Hepatocyte (in vitro differentiated cells): ENCODE measurements around the gene CDK14.

Experiments used
- CTCF ChIP-seq: fragments of 200-600 bp; sonication (generic); IDR thresholded peaks from 2 replicates; pipeline ENCODE4 v1.5.1; 2016; ENCODE audit warnings: antibody characterized with exemption, mild to moderate bottlenecking; ENCODE audit not compliant: poor library complexity
- EZH2 ChIP-seq: fragments of 200-600 bp; sonication (generic); IDR thresholded peaks from 2 replicates; pipeline ENCODE4 v1.6.1; 2016; ENCODE audit warnings: antibody characterized with exemption, mild to moderate bottlenecking, borderline replicate concordance
- EZH2phosphoT487 ChIP-seq: fragments of 200-600 bp; sonication (generic); IDR thresholded peaks from one replicate; pipeline ENCODE4 v1.6.1; 2018; ENCODE audit warnings: antibody characterized with exemption, mild to moderate bottlenecking, low read depth, moderate library complexity; ENCODE audit not compliant: unreplicated experiment, severe bottlenecking

- no peak for TF ChIP-seq CTCF
- TF ChIP-seq EZH2phosphoT487, result no peak
- TF ChIP-seq EZH2, result no peak
These were observed 290.3 kb downstream of the CDK14 start for GRCh38 chr7:90886416-90886815.
